Measurements from ENCODE around the gene PXT1.

PXT1 gene

DNA sequence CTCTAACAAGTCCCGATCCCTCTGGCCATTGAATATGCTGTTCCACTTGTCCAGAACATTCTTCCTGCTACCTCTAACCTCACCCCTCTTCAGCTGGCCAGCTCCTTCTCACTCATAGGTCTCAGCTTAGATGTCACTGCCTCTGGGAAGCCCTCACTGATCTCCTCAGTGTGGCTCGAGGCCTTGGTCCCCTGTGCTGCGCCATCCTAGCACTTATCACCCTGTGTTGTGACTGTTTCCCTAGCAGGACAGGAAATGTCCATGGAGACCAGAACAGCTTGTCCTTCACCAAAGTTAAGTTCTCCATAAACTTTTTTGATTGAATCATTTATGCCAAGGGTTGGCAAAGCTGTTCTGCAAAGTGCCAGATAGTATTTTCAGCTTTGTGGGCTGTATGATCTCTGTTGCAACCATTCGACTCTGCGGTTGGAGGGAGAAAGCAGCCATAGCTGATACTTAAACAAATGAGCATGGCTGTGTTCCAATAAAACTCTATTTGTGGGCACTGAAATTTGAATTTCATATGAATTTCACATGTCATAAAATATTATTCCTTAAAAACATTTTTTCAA is 99.5 kb downstream of the PXT1 start:
- DNase-seq = no peak

DNA sequence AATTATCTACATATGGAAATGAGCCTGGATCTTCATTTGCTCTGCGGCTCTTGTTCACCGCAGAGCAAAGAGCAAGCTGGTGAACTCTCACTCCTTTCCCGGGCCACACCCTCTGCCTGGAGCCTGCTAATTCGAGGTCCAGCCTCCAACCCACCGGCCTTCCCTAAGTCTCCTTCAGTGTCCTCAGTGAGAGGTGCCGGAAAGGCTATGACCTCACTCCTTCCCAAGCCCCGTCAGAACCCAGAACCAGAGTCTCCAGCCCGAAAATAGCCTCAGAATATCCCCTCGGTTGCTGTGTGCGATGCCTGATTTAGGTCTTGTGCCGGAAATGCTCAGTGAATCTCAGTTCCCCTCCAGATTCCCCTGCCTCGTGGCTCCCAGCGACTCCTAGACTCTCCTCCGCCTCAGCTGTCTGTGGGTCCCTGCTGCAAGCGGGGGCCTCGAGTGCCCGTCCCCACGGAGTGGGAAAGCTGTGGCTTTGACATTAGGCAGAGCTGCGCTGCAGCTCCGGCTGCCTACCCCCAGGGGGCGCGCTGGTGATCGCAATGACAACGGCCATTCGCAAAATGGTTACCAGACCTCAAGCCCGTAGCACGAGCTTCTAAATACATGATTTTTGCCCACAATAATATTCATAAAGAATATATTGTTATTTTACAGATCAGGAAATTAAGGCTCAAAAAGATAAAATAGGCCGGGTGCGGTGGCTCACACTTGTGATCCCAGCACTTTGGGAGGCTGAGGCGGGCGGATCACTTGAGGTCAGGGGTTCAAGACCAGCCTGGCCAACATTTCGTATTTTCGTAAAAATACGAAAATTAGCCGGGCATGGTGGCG is 101.8 kb downstream of the PXT1 start:
- DNase-seq = no peak

All from NCI-H2081 treated with DMSO at 0.1 percent for 48 hours (cell line).